Stimulated activated CD8-positive, alpha-beta memory T cell treated with anti-CD3 and anti-CD28 coated beads, Interleukin-15, amount 100 ng/mL, for 24 hours (primary cell): ENCODE results near the gene DNAJA3.

Experiments
- DNase-seq: peaks from one replicate; pipeline ENCODE4 v3.0.0-alpha.2; 2020; ENCODE audit warnings: low read depth

DNAJA3 gene

GRCh38 chr16:4475880-4476788 is 50.5 kb downstream of the DNAJA3 start, which contains the start of gene HMOX2:
HMOX2 (plus strand) TSS chr16:4476398; CDS start chr16:4505525, 29,127 bp downstream.
- DNase-seq = peak; percentile 93

GRCh38 chr16:4477966-4478365 is 52.3 kb downstream of the DNAJA3 start:
- no peak for DNase-seq

GRCh38 chr16:4481526-4481925 is 55.9 kb downstream of the DNAJA3 start:
- DNase-seq = no peak

GRCh38 chr16:4481963-4482362 is 56.3 kb downstream of the DNAJA3 start:
- no peak for DNase-seq

- no peak for DNase-seq
These were observed 60.6 kb downstream of the DNAJA3 start for GRCh38 chr16:4486126-4486893.

- no peak for DNase-seq
These were observed 62.4 kb downstream of the DNAJA3 start for GRCh38 chr16:4487955-4488498.

- no peak for DNase-seq
These were observed 62.9 kb downstream of the DNAJA3 start for GRCh38 chr16:4488499-4488967.

- DNase-seq = no peak
These were observed 63.4 kb downstream of the DNAJA3 start for GRCh38 chr16:4489030-4489429.

GRCh38 chr16:4491898-4492297 is 66.2 kb downstream of the DNAJA3 start:
- no peak for DNase-seq

- no peak for DNase-seq
These were observed 69.2 kb downstream of the DNAJA3 start for GRCh38 chr16:4494746-4495490.

GRCh38 chr16:4495766-4496165 is 70.1 kb downstream of the DNAJA3 start:
- DNase-seq = no peak

GRCh38 chr16:4496305-4496704 is 70.6 kb downstream of the DNAJA3 start:
- no peak for DNase-seq

GRCh38 chr16:4498546-4499195 is 73.0 kb downstream of the DNAJA3 start:
- DNase-seq = no peak

GRCh38 chr16:4499196-4499555 is 73.5 kb downstream of the DNAJA3 start:
- no peak for DNase-seq

- DNase-seq = no peak
These were observed 74.6 kb downstream of the DNAJA3 start for GRCh38 chr16:4500272-4500671.

GRCh38 chr16:4501071-4501478 is 75.4 kb downstream of the DNAJA3 start:
- DNase-seq = no peak

GRCh38 chr16:4505356-4506147 is 79.9 kb downstream of the DNAJA3 start:
- no peak for DNase-seq
